RWPE2 (cell line): ENCODE measurements around the gene TNFAIP8L1.
"Not testable (repeated sequence)": the region's sequence is repeated elsewhere in the genome, so short reads cannot be mapped to it uniquely, and the experiment has no call there.

Experiments
- ATAC-seq: fragments of 200-7000 bp; cut with Tn5 transposase; 3 replicates; pipeline ENCODE4 v1.9.1; 2021; ENCODE audit warnings: low read depth
- DNase-seq: peaks from one replicate; pipeline ENCODE4 v3.0.0-alpha.2; 2020; ENCODE audit warnings: low spot score
- H3K27ac ChIP-seq: fragments of 450-650 bp; 2 replicates; pipeline ENCODE4 v1.5.1; 2017; ENCODE audit warnings: mild to moderate bottlenecking; ENCODE audit not compliant: poor library complexity, severe bottlenecking
- H3K27me3 ChIP-seq: fragments of 250-450 bp; sonication (Bioruptor Pico); 2 replicates; pipeline ENCODE4 v1.5.1; 2021; ENCODE audit warnings: mild to moderate bottlenecking, moderate library complexity; ENCODE audit not compliant: insufficient read depth, poor library complexity, severe bottlenecking
- H3K36me3 ChIP-seq: fragments of 250-450 bp; sonication (Bioruptor Pico); 2 replicates; pipeline ENCODE4 v1.5.1; 2020; ENCODE audit warnings: low read depth, mild to moderate bottlenecking, moderate library complexity
- H3K4me1 ChIP-seq: fragments of 250-450 bp; sonication (Bioruptor Pico); 2 replicates; pipeline ENCODE4 v1.5.1; 2021; ENCODE audit warnings: mild to moderate bottlenecking, moderate library complexity; ENCODE audit not compliant: insufficient read depth, poor library complexity, severe bottlenecking
- H3K4me3 ChIP-seq: fragments of 250-450 bp; sonication (Bioruptor Pico); 2 replicates; pipeline ENCODE4 v1.5.1; 2021; ENCODE audit warnings: mild to moderate bottlenecking, moderate library complexity; ENCODE audit not compliant: severe bottlenecking
- H3K9me3 ChIP-seq: fragments of 250-450 bp; sonication (Bioruptor Pico); 2 replicates; pipeline ENCODE4 v1.5.1; 2021; ENCODE audit warnings: mild to moderate bottlenecking, moderate library complexity; ENCODE audit not compliant: severe bottlenecking
- TF ChIP-seq, protein P1 (sequence below): fragments of 450-650 bp; IDR thresholded peaks from one replicate; pipeline ENCODE4 v1.5.1; 2017; ENCODE audit warnings: mild to moderate bottlenecking, moderate library complexity; ENCODE audit not compliant: poor library complexity, severe bottlenecking

The TNFAIP8L1 gene

DNA sequence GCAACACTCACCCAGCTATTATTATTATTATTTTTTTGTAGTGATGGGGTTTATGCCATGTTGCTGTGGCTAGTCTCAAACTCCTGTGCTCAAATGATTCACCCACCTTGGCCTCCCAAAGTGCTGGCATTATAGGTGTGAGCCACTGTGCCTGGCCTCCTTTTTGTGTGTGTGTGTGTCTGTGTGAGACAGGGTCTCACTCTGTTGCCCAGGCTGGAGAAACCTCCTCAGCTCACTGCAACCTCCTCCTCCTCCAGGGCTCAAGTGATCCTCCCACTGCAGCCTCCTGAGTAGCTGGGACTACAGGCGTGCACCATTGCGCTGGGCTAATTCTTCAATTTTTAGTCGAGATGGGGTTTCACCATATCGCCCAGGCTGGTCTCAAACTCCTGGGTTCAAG, 34.4 kb downstream of the TNFAIP8L1 start:
- H3K4me1 ChIP-seq: peaks cover 16% of the 10 kb centered on the region
- H3K27me3 ChIP-seq: no peaks in the 10 kb centered on the region
- H3K4me3 ChIP-seq: no peak overlapping the region
- H3K36me3 ChIP-seq: peaks cover 36% of the 10 kb centered on the region
- DNase-seq (no peak), ATAC-seq (no peak)
- no peak overlapping the region for H3K27ac ChIP-seq
- no peaks in the 10 kb centered on the region for H3K9me3 ChIP-seq
- TF ChIP-seq, protein P1, sequence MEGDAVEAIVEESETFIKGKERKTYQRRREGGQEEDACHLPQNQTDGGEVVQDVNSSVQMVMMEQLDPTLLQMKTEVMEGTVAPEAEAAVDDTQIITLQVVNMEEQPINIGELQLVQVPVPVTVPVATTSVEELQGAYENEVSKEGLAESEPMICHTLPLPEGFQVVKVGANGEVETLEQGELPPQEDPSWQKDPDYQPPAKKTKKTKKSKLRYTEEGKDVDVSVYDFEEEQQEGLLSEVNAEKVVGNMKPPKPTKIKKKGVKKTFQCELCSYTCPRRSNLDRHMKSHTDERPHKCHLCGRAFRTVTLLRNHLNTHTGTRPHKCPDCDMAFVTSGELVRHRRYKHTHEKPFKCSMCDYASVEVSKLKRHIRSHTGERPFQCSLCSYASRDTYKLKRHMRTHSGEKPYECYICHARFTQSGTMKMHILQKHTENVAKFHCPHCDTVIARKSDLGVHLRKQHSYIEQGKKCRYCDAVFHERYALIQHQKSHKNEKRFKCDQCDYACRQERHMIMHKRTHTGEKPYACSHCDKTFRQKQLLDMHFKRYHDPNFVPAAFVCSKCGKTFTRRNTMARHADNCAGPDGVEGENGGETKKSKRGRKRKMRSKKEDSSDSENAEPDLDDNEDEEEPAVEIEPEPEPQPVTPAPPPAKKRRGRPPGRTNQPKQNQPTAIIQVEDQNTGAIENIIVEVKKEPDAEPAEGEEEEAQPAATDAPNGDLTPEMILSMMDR: no peak

DNA sequence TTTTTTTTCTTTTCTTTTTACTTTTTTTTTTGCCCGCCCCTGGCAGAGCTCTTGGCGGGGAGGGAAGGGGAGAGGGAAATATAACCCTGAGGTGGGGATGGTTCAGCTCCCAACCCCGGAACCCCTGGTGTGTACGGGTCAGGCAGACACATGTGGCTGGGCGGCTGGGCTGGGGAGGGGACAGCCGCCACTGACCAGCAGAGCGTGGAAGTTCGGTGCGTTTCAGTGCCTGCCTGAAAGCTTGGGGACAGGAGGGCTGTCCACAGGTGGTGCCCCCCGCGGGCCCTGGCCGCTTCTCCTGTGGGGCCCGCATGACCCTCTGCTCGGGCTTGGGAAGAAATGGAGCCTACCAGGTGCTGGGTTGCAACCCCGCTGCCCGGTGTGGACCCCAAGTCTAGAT, 36.0 kb downstream of the TNFAIP8L1 start:
- Histone ChIP-seq H3K36me3 (peaks cover 40% of the 10 kb centered on the region), H3K27ac (no peak overlapping the region), H3K27me3 (no peaks in the 10 kb centered on the region), H3K4me1 (peaks cover 12% of the 10 kb centered on the region), H3K9me3 (no peaks in the 10 kb centered on the region), H3K4me3 (no peak overlapping the region)
- ATAC-seq: no peak
- DNase-seq: no peak
- TF ChIP-seq, protein P1: no peak

DNA sequence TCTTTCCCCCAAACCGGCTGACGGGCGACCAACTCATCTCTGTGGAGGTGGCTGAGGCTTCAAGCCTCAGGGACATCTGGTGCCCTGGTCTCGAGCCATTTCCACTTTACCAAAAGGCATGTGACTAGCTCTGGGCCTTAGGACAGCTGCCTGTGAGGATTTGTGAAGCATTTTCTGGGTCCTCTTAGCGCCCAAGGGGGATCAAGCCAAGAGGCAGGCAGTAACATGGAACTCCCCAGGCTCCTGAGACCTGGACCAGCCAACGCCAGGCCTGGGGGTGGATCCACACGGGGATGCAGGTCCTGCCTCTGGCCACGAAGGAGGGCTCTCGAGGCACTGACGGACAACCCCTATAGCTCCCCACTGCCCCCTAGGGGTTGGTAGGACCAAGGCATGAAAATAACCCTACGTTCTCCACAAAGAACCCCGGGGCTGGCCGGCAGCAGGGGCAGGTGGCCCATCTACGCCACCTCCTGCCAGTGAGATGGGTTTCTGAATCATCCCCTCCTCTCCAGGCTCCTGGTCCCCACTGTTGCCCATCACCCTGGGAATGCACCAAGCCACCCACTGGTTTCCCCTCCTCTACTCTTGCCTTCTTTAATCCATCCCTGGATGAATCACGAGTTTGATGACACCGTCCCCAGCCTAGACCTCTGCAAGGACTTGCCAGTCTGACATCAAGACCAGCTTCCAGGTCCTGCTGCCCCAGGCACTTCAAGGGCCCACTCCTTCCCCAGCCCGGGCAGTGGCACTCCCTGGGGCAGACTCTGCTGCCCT, 37.8 kb downstream of the TNFAIP8L1 start:
- TF ChIP-seq, protein P1: peak; percentile 52
- H3K4me1 ChIP-seq: no peaks in the 10 kb centered on the region
- peaks cover 56% of the 10 kb centered on the region for H3K36me3 ChIP-seq
- H3K4me3 ChIP-seq: no peak overlapping the region
- ATAC-seq: peak; percentile 35; the same call in 2 of the 3 replicates
- H3K27me3 ChIP-seq: no peaks in the 10 kb centered on the region
- no peaks in the 10 kb centered on the region for H3K9me3 ChIP-seq
- no peak for DNase-seq
- H3K27ac ChIP-seq: no peak overlapping the region

DNA sequence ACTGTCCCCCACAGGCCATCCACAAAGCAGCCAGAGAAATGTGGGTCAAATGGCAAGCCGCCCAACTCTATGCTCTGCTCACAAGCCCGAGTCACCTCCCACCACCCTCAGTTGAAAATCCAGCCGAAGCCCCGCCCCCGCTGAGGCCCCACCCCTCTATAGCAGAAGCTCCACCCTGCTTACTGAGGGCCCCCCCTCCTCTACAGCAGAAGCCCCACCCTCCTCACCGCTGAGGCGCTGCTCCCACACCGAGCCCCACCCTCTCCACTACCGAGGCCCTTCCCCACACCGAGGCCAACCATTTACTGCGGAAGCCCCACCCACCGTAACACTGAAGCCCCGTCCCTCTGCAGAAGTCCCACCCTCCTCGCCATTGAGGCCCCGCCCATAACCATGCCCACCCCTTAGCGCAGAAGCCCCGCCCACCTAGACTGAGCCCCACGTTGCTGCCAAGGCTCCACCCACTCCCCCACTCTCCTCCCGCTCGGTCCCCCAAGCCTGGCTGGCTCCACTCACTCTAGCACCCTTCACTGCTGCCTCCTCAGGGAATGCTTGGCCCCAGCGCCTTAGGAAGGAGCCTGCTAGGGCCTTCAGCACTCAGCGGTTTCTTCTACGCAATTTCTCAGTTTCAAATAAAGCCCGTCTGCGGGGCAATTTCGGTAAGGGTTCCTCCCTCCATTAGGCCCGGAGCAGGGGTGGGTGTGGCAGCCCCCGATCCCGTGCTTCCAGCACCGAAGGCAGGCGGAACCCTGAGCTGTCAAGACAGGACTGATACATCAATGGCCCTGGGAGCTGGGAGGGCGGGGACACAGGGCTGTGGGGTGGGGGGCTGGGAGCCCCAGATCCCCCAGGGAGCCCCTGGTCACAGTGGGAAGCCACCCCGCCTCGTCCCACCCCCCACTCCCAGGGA, 39.8 kb downstream of the TNFAIP8L1 start:
- Histone ChIP-seq H3K27ac (no peak overlapping the region), H3K4me1 (no peaks in the 10 kb centered on the region), H3K27me3 (no peaks in the 10 kb centered on the region), H3K36me3 (peaks cover 71% of the 10 kb centered on the region), H3K4me3 (no peak overlapping the region), H3K9me3 (no peaks in the 10 kb centered on the region)
- no peak for DNase-seq
- TF ChIP-seq, protein P1: no peak
- ATAC-seq: peak; percentile 44

DNA sequence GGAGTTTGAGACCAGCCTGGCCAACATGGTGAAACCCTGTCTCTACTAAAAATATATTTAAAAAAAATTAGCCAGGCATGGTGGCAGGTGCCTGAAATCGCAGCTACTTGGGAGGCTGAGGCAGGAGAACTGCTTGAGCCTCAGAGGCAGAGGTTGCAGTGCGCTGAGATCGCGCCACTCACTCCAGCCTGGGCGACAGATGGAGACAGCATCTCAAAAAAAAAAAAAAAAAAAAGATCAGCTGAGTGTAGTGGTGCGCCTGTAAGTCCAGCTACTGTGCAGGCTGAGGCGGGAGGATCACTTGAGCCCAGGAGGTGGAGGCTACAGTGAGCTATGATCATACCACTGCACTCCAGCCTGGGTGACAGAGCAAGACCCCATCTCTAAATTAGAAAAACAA, 40.7 kb downstream of the TNFAIP8L1 start:
- H3K36me3 ChIP-seq: peaks cover 79% of the 10 kb centered on the region
- H3K27me3 ChIP-seq, ATAC-seq, H3K4me3 ChIP-seq, H3K9me3 ChIP-seq, DNase-seq, H3K27ac ChIP-seq, H3K4me1 ChIP-seq: not testable (repeated sequence)
